ENCODE results near the gene HS3ST3A1.

The HS3ST3A1 gene

DNA sequence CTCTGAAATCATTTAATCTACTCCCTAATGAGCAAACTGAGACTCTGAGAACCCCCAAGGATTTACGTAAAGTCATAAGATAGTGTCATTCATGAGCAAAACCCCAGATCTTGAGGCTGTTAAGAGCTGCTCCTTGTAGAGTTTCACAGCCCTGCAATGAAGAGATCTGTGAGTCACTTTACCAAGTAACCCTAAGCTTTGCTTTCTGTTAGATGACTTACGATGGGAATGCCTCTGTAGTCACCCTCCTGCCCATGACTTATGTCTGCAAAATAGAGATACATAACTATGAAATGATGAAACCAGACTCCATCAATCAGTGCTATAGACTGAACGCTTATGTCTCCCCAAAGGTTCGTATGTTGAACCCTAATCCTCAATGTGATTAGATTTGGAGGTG lies 117.7 kb downstream of the HS3ST3A1 start:
- no peak for DNase-seq

DNA sequence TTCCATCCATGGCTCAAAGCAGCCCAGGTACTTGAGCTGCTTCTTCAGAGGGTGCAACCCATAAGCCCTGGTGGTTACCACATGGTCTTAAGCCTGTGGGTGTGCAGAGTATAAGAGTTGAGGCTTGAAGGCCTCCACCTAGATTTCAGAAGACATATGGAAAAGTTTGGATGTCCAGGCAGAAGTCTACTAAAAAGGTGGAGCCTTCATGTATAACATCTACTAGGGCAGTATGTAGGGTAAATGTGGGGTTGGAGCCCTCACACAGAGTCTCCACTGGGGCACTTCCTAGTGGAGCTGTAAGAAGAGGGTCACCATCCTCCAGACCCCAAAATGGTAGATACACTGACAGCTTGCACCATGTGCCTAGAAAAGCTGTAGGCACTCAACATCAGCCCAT lies 120.9 kb downstream of the HS3ST3A1 start:
- no peak for DNase-seq

DNA sequence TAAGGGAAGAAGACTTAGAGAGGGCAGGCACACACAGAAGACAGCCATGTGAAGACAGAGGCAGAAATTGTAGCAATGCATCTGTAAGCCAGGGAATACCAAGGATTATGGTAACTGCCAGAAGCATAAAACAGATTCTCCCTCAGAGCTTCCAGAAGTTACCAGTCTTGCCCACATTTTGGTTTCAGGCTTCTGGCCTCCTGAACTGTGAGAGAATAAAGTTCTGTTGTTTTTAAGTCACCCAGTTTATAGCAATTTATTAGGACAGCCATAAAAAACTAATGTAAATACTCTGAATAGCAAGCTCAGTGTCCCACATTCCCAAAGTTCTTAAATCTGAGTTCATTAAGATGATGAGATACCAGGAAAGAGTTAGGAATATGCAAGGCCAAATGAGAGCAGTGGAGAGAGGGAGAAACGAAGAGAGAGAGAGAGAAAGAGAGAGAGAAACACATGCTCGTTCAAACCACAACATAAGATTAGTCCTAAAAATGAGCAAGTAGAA lies 123.4 kb downstream of the HS3ST3A1 start:
- no peak for DNase-seq

DNA sequence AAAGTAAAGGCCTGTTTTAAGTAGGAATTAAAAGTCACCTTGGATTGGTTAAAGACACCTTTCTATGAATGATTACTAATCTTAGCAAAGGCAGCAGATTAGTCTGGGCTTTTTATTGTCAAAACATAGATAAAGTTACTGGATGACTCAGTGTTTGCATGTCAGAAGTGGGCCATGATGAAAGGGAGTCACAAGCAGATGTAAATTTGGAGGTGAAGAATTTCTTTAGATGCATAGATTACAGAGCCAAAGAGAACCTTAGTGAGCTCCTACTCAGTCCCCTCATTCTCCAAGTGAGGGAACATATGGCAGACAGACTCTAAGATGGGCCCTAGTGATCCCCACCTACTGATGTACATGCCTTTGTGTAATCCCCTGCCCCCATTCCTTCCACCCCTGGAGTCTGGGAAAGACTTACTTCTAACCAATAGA lies 124.5 kb downstream of the HS3ST3A1 start:
- DNase-seq: no peak

DNA sequence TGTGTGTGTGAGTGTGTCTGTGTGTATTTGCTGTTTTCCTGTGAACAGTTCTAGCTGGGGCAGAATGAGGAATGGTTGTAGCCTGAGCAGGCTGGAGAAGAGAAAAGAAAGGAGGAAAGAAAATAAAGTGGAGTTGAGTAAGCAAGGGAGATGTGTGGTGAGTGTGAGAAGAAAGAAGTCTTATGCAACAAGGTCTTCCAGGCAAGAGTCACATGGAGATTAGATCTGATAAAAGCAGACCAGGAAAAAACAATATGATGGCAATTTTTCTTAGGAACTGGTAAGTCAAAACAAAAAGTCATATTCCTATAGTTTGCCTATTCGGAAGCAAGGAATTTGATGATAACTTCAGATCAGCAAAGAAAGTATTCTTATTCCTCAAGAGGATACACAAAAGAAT lies 125.0 kb downstream of the HS3ST3A1 start:
- no peak for DNase-seq

DNA sequence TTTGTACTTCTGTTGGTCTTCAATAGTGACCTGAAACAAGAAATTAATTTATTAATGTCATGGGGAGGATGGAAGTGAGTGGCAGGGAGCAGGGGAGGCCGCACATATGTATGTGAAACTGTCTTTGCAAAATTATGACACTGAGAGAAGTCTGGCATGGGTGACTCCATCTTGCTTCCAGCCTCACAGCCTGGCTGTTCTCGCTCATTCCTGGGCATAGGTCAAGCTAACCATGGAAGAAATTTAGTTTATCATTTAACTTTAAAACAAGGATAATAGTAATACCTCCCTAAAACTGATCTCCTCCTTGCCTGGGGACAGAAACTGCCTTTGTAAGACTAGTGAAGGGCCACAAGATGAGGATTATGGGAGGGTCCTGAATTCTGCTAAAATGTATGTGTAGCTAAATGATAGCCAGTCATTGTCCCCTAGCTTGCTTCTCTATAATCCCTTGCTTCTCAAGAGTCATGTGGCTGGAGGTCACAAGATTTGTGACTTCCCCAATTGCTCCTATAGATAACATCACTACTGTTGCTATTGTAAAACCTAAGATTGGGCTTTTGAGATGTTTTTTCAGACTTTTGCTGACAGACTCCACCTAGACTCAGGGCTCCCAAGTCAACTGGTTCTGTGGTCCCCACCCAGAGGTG lies 126.0 kb downstream of the HS3ST3A1 start:
- DNase-seq: no peak

DNA sequence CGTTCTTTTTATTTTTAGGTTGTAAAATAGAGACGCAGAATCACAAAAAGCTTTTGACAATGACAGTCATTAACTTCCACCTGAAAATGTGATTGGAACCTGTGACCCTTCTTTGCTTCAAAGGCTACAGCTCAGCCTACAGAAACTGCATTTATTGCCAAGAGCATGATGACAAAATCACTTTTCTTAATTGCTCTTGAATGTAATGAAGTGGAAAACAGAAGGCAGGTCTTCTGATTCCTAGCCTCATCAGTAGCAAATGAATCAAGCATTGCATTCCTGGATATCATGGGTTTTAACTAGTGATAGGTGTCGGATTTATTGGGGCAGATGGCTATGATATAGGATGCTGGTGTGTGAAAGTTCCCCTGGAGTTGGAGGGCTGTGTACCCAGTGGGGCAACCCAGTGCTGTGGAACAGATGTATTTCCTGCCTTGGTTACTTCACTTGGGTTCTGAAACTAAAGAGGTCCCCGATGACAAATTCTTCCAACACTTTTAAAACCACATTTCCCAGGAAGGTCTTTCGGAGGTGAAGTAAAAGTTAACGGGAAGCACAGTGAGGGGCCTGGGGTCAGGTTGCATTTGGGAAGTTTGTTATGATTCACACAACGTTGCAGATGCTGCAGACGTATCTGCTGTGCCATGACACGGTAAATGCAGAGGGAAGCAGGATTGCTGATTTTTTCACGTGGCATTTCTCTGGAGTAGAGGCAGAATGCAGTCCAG lies 127.5 kb downstream of the HS3ST3A1 start:
- DNase-seq: no peak

DNA sequence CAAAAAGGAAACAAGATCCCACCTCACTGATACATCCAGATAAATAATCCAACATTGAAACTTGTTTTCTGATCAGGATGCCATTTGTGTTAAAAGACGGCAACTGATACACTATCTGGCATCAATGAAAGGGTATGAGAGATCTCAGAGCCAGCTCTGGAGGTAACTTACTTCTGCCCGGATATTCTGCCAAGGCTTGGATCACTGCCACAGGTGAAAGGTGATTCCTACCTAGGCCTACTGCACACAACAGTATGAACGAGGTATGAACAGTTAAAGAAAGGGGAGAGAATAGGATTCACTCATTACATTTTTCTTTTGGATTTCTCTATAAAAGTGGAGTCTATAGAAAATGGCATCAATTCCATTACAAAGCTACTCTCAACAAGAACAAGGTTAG lies 136.1 kb downstream of the HS3ST3A1 start:
- no peak for DNase-seq

DNA sequence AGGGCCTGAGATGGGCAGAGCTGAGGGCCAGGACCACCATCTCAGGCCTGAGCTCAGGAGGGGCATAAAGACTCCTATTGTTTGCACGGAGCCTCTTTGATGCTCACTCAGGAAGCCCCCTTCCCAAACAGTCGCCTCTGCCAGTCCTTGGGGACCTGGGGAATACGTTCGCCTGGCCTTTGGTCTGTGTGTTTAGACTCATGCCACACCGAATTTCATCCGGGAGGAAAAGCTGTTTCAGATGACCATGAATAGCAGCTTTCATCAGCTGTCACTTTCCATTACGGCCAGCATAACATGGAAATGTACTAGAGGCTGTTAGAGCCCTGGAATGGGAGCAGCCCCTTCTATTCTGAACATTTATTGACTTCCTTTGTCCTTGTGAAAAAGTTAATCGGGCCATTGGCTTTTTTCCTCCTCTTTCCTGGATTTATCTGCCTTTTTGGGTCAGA lies 139.0 kb downstream of the HS3ST3A1 start:
- no peak for DNase-seq

DNA sequence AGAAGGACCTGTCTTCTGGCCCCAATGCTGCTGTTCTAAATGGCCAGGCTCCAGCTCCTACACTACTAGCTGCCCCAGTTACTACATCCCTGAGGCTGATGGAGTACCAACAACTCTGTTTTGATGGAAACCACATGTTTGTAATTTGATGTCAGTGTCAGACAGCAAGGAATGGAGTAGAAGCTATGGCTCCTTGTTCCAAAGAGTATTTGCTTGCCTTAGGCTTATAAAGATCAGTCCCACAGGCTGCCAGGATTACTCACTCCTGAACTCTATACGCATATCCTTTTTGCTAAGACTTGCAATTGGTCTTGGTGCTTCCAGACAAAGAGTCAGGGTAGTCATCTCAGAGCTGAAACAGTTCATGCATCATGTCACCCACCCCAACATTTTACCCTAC lies 139.6 kb downstream of the HS3ST3A1 start:
- no peak for DNase-seq

DNA sequence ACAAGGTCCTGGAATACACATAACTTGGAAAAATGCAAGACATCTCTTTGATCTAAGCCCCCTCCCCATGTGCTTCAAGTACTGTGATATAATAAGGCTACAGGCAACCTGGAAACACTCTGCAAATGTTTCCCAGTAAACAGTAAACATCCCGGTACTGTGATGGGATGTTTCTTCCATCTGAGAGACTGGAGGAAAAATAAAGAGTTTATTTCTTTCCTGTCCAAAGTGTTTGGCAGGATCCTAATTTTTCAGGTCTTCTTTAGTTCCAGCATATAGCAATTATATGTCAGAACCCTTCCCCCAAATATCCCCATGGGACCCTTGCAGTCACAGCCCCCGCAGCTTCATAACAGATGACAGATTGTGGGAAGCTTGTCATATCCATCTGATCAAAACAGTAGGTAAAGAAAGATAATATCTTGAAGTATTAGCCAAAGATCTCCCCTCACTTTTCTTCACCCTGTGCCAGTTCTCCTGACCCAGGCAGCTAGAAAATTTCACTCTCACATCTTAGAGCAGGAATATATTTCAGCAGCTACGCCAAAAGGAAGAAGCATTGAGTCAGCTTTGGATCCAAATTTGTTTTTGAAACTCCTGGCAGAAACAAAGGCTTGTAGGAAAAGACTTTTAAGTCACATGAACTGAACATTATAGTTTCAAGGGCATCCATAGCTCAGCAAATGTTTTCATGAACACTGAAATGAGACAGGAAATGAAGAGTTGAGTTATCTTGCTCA lies 141.3 kb downstream of the HS3ST3A1 start:
- no peak for DNase-seq

DNA sequence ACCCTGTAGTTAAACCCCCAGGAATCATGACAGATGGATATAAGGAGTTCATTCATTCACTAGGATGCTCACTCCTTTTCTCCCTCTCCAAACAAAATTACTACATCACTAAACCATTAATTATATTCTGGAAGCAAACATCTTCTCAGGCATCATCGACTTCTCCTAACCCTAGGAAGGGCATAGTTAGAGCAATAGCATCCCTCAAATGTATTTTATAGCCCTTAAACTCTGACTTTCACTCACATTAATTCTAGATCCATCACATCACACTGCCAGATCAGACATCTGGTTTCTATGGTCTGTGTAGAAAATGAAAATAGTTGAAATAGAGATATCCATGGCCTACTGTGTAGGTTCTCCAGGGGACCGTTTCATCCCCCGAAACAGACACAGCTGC lies 143.9 kb downstream of the HS3ST3A1 start:
- DNase-seq: no peak
